Endothelial cell of umbilical vein (primary cell): ENCODE data around the gene ZYX. TPM values are rescaled to one million over a fixed set of nuclear protein-coding genes. Genes with fewer than 3 reads are reported as not detected.

Source experiments
- BruUV-seq: library from RNA; stranded (reverse); fragments of 400-500 nt; replicated peaks from 2 replicates; lab custom pipeline; 2021; lab: Mats Ljungman, UMichigan
- CTCF ChIA-PET: fragments of 300-600, 350-600 bp; sonication (Branson Sonifier 250); formaldehyde crosslinking; loops from one replicate; lab custom pipeline; 2021; ENCODE audit warnings: antibody characterized with exemption, inconsistent platforms; lab: Charles Lee
- POLR2A ChIA-PET: fragments of 300-600, 350-600 bp; sonication (Branson Sonifier 250); formaldehyde crosslinking; loops from one replicate; lab custom pipeline; 2021; ENCODE audit warnings: antibody characterized with exemption, inconsistent platforms; lab: Charles Lee
- DNase-seq: peaks from one replicate; pipeline ENCODE4 v3.0.0-alpha.2; 2011; ENCODE audit warnings: low read depth, low spot score
- FAIRE-seq: peaks from 2 replicates; lab custom pipeline; 2011; peaks lifted over from hg19 to GRCh38; lab: Jason Lieb, UNC
- H2AFZ ChIP-seq: 2 replicates; pipeline ENCODE4 v1.6.0; 2012; ENCODE audit warnings: low read depth, low read length, control low read depth, inconsistent platforms
- H3K27ac ChIP-seq: 2 replicates; pipeline ENCODE4 v1.5.1; 2011; ENCODE audit warnings: low read depth, mild to moderate bottlenecking, control low read depth, low read length, moderate library complexity; ENCODE audit not compliant: insufficient read depth
- H3K27me3 ChIP-seq, 2 experiments: 2 replicates each; pipeline versions ENCODE4 v1.6.0 to v1.6.1; 2011; ENCODE audit warnings: low read length in 2 of 2, mixed read lengths in 1 of 2; ENCODE audit not compliant: control insufficient read depth in 2 of 2, insufficient read depth in 2 of 2
- H3K36me3 ChIP-seq, 2 experiments: 2 replicates in 1 of 2; 3 replicates in 1 of 2; pipeline ENCODE4 v1.5.1; 2011; ENCODE audit warnings: low read length in 2 of 2, mild to moderate bottlenecking in 1 of 2, moderate library complexity in 1 of 2; ENCODE audit not compliant: control insufficient read depth in 2 of 2, insufficient read depth in 2 of 2; ENCODE audit errors: extremely low read depth in 1 of 2
- H3K4me1 ChIP-seq: 3 replicates; pipeline ENCODE4 v1.5.1; 2011; ENCODE audit warnings: mild to moderate bottlenecking, low read length; ENCODE audit not compliant: control insufficient read depth, insufficient read depth; ENCODE audit errors: extremely low read depth
- H3K4me2 ChIP-seq: 2 replicates; pipeline ENCODE4 v1.6.1; 2011; ENCODE audit warnings: low read length, control low read depth, mixed read lengths; ENCODE audit not compliant: insufficient read depth
- H3K4me3 ChIP-seq, 3 experiments: fragments of 200-600 bp in 1 of 3; sonication (generic), shearing (Covaris generic) in 1 of 3; replicated peaks in 1 of 3; 2 replicates each; pipeline ENCODE4 v1.5.1; 2011 to 2016; ENCODE audit warnings: control low read depth in 3 of 3, low read length in 3 of 3, mild to moderate bottlenecking in 2 of 3, inconsistent platforms in 1 of 3, low read depth in 1 of 3, moderate library complexity in 1 of 3; ENCODE audit not compliant: insufficient read depth in 1 of 3
- H3K79me2 ChIP-seq: 2 replicates; pipeline ENCODE4 v1.6.0; 2012; ENCODE audit warnings: low read length, inconsistent platforms; ENCODE audit not compliant: control insufficient read depth, insufficient read depth
- H3K9ac ChIP-seq: replicated peaks from 2 replicates; pipeline ENCODE3; 2011; ENCODE audit warnings: low read length, control low read depth; ENCODE audit not compliant: insufficient read depth; ENCODE audit errors: extremely low read depth
- H3K9me1 ChIP-seq: replicated peaks from 3 replicates; pipeline ENCODE4 v1.6.0; 2011; ENCODE audit warnings: mild to moderate bottlenecking, low read length; ENCODE audit not compliant: control insufficient read depth, insufficient read depth; ENCODE audit errors: extremely low read depth
- H3K9me3 ChIP-seq: replicated peaks from 2 replicates; pipeline ENCODE4 v1.5.1; 2012; ENCODE audit warnings: low read length, inconsistent platforms; ENCODE audit not compliant: control insufficient read depth, insufficient read depth
- H4K20me1 ChIP-seq: replicated peaks from 2 replicates; pipeline ENCODE3; 2011; ENCODE audit warnings: mild to moderate bottlenecking, low read length; ENCODE audit not compliant: control insufficient read depth, insufficient read depth; ENCODE audit errors: extremely low read depth
- CTCF ChIP-seq, 2 donors: IDR thresholded peaks; 1 replicate in 1 of 2; 2 replicates in 1 of 2; pipeline ENCODE4 v1.5.1; 2011; ENCODE audit warnings: low read length in 2 of 2, mild to moderate bottlenecking in 2 of 2, moderate library complexity in 2 of 2, control low read depth in 1 of 2, inconsistent platforms in 1 of 2, low read depth in 1 of 2; ENCODE audit not compliant: insufficient read depth in 1 of 2; ENCODE audit errors: extremely low read depth in 1 of 2
- EZH2 ChIP-seq: IDR thresholded peaks from 2 replicates; pipeline ENCODE4 v1.6.1; 2012; ENCODE audit warnings: borderline replicate concordance, low read depth, mild to moderate bottlenecking, moderate library complexity, low read length, inconsistent platforms; ENCODE audit not compliant: severe bottlenecking
- FOS ChIP-seq: IDR thresholded peaks from 2 replicates; pipeline ENCODE4 v1.6.1; 2011; ENCODE audit warnings: mild to moderate bottlenecking, low read length, moderate library complexity, borderline replicate concordance; ENCODE audit not compliant: insufficient read depth
- GATA2 ChIP-seq: IDR thresholded peaks from 2 replicates; pipeline ENCODE4 v1.7.0; 2011; ENCODE audit warnings: low read depth, mild to moderate bottlenecking, moderate library complexity, mixed read lengths, low read length; ENCODE audit not compliant: insufficient read length, insufficient read depth
- JUN ChIP-seq: IDR thresholded peaks from 2 replicates; pipeline ENCODE4 v1.6.1; 2011; ENCODE audit warnings: borderline replicate concordance, low read depth; ENCODE audit not compliant: insufficient read length, insufficient read depth
- MAX ChIP-seq: IDR thresholded peaks from 2 replicates; pipeline ENCODE4 v1.6.1; 2011; ENCODE audit not compliant: insufficient read depth, insufficient read length
- MYC ChIP-seq: IDR thresholded peaks from one replicate; pipeline ENCODE4 v1.6.1; 2011; ENCODE audit warnings: mild to moderate bottlenecking, low read depth, low read length
- POLR2A ChIP-seq: IDR thresholded peaks from 2 replicates; pipeline ENCODE4 v1.6.1; 2012; ENCODE audit warnings: low read depth, mild to moderate bottlenecking, control low read depth, low read length
- POLR2AphosphoS5 ChIP-seq: IDR thresholded peaks from 2 replicates; pipeline ENCODE4 v1.6.1; 2012; ENCODE audit warnings: low read depth, mild to moderate bottlenecking, control low read depth, low read length, moderate library complexity; ENCODE audit not compliant: insufficient read depth
- dilution Hi-C: fragments of 300-500 bp; cut with MboI; formaldehyde crosslinking; loops from one replicate; pipeline ENCODE4 v1.15.0; 2019; ENCODE audit warnings: low sequenced_read_pairs; ENCODE audit not compliant: extremely low pct_ligation_motif_present
- intact Hi-C: fragments of 100-400 bp; cut with micrococcal nuclease; formaldehyde crosslinking; loops from one replicate; pipeline ENCODE4 v1.10.0; 2022
- polyA plus RNA-seq, 4 experiments: library from polyadenylated mRNA; depleted of rRNA in 3 of 4; stranded (reverse) in 3 of 4; unstranded in 1 of 4; fragments of >200 nt; gene quantifications; 2 replicates each; pipeline versions ENCODE4 v1.2.1 to v1.2.3, GENCODE V29; 2011 to 2012; ENCODE audit warnings: missing spikeins in 1 of 4
- total RNA-seq: library from RNA; stranded (reverse); gene quantifications from 2 replicates; pipeline ENCODE4 v1.2.3, GENCODE V29; 2021

Gene ZYX
- total and polyA plus RNA-seq, 2 donors (not counting 3 experiments of a cell fraction or from before 2014, with no cell fraction given), result 196 to 545 TPM

- Histone ChIP-seq H3K9me1 (no peaks in the 10 kb centered on the region), H3K27ac (no peak overlapping the region), H3K27me3 (no peaks in the 10 kb centered on the region), H3K4me2 (no peak overlapping the region), H3K79me2 (no peaks in the 10 kb centered on the region), H3K9me3 (no peaks in the 10 kb centered on the region), H3K4me1 (peaks cover 18% of the 10 kb centered on the region), H4K20me1 (no peaks in the 10 kb centered on the region), H2AFZ (no peak overlapping the region), H3K4me3 (no peak overlapping the region), H3K36me3 (no peaks in the 10 kb centered on the region), H3K9ac (no peak overlapping the region)
- dilution Hi-C loops, result loop anchor here (25.0 kb wide), 1 partner anchor 113 kb away; no protein-coding TSS in a partner anchor
- ChIA-PET CTCF (interaction anchor here (1.6 kb wide), 1 partner anchor 101 kb away, joined by 4 read pairs; no protein-coding TSS in a partner anchor), POLR2A (no interaction called here)
- FAIRE-seq (no peak), DNase-seq (no peak)
- no TSS peak for BruUV-seq
- TF ChIP-seq POLR2AphosphoS5 (no peak), POLR2A (no peak), CTCF (IDR thresholded peaks at IDR 0.05; ENCODE audit: extremely low read depth in 1 of 2, insufficient read depth in 1 of 2, low read depth in 1 of 2, low read length in 2 of 2) (no peak), EZH2 (no peak), JUN (no peak), MYC (no peak), FOS (no peak), MAX (no peak), GATA2 (no peak)
- intact Hi-C loops, result no loop called here
These were observed 18.0 kb downstream of the ZYX start for GRCh38 chr7:143399151-143399550.
